Uterus (tissue), 4 donors: Measurements from ENCODE around the gene PRDX1. TPM values are rescaled to one million over a fixed set of nuclear protein-coding genes. Genes with fewer than 3 reads are reported as not detected.
A peak's percentile ranks its signal among the peaks of the same experiment; 100 is the strongest.
"Not testable (repeated sequence)": the region's sequence is repeated elsewhere in the genome, so short reads cannot be mapped to it uniquely, and the experiment has no call there.

Experiments
- DNase-seq, 2 donors: peaks; one replicate each; pipeline ENCODE4 v3.0.0-alpha.2; 2019 to 2020
- H3K27ac ChIP-seq, 2 donors: fragments of 200-600 bp; sonication (generic); 1 replicate in 1 of 2; 2 replicates in 1 of 2; pipeline ENCODE4 v1.5.1; 2016 to 2018
- H3K27me3 ChIP-seq, 2 donors: fragments of 200-600 bp; sonication (generic); one replicate each; pipeline ENCODE4 v1.5.1; 2018 to 2019; ENCODE audit warnings: control low read depth in 1 of 2
- H3K36me3 ChIP-seq, 2 donors: fragments of 200-600 bp; sonication (generic); one replicate each; pipeline ENCODE4 v1.5.1; 2019; ENCODE audit warnings: control low read depth in 1 of 2
- H3K4me1 ChIP-seq, 2 donors: fragments of 200-600 bp; sonication (generic); one replicate each; pipeline ENCODE4 v1.5.1; 2018 to 2019; ENCODE audit warnings: control low read depth in 1 of 2
- H3K4me3 ChIP-seq, 2 donors: fragments of 200-600 bp; sonication (generic); 1 replicate in 1 of 2; 2 replicates in 1 of 2; pipeline ENCODE4 v1.5.1; 2018 to 2019; ENCODE audit warnings: mild to moderate bottlenecking in 1 of 2
- H3K9me3 ChIP-seq, 2 donors: fragments of 200-600 bp; sonication (generic); one replicate each; pipeline ENCODE4 v1.5.1; 2019; ENCODE audit warnings: control low read depth in 1 of 2
- CTCF ChIP-seq, 4 experiments: fragments of 200-600 bp in 2 of 4; fragments of 450-650 bp in 2 of 4; sonication (generic) in 2 of 4; IDR thresholded peaks; one replicate each; pipeline ENCODE4 v1.5.1; 2016 to 2019; ENCODE audit warnings: antibody characterized with exemption in 4 of 4, mild to moderate bottlenecking in 2 of 4, moderate library complexity in 1 of 4
- POLR2A ChIP-seq, 2 donors: fragments of 450-650 bp; IDR thresholded peaks; one replicate each; pipeline ENCODE4 v1.6.1; 2016; ENCODE audit warnings: antibody characterized with exemption in 2 of 2, mild to moderate bottlenecking in 1 of 2, moderate library complexity in 1 of 2
- intact Hi-C: fragments of 100-400 bp; cut with DNase I; formaldehyde crosslinking; loops from one replicate; pipeline ENCODE4 v1.15.1; 2023; ENCODE audit warnings: low total_unique reads
- total RNA-seq, 4 donors: library from RNA; depleted of rRNA in 3 of 4; stranded (reverse); fragments of >200 nt in 3 of 4; gene quantifications; one replicate each; pipeline versions ENCODE4 v1.1.0 to v1.2.4, GENCODE V29; 2014 to 2023
- donor health status: DM: yes; HTN: yes; CAD: no.

The PRDX1 gene
- total RNA-seq, 4 donors from 2014 or later: 189 to 253 (median 202) TPM

GRCh38 chr1:45490121-45490625 lies 31.5 kb downstream of the PRDX1 start:
- H3K27me3 ChIP-seq: no peaks in the 10 kb centered on the region
- no peak for DNase-seq

GRCh38 chr1:45489379-45489778 lies 32.3 kb downstream of the PRDX1 start:
- H3K4me3 ChIP-seq, intact Hi-C loops, H3K4me1 ChIP-seq, H3K36me3 ChIP-seq, H3K27me3 ChIP-seq, H3K27ac ChIP-seq, H3K9me3 ChIP-seq, DNase-seq: not testable (repeated sequence)

More at GRCh38 chr1:45490121-45490625, 31.5 kb downstream of the PRDX1 start:
- H3K9me3 ChIP-seq: no peaks in the 10 kb centered on the region
- peak overlapping the region; percentile 79 to 80 for H3K27ac ChIP-seq
- no peaks in the 10 kb centered on the region for H3K36me3 ChIP-seq
- TF ChIP-seq POLR2A (IDR thresholded peaks at IDR 0.05) (no peak), CTCF (IDR thresholded peaks at IDR 0.05) (no peak)
- H3K4me3 ChIP-seq: peak overlapping the region; percentile 52 to 73
- H3K4me1 ChIP-seq: no peaks in the 10 kb centered on the region
- intact Hi-C loops: loop anchor here (10.0 kb wide), 1 partner anchor 145 kb away; the partner anchor contains the start of genes MUTYH and TOE1

GRCh38 chr1:45488666-45489377 lies 32.9 kb downstream of the PRDX1 start:
- Histone ChIP-seq H3K4me1 (no peaks in the 10 kb centered on the region), H3K27ac (no peak overlapping the region), H3K9me3 (no peaks in the 10 kb centered on the region), H3K36me3 (no peaks in the 10 kb centered on the region), H3K27me3 (no peaks in the 10 kb centered on the region), H3K4me3 (no peak overlapping the region)
- intact Hi-C loops: no loop called here
- no peak for DNase-seq
- TF ChIP-seq CTCF (IDR thresholded peaks at IDR 0.05) (no peak), POLR2A (IDR thresholded peaks at IDR 0.05) (no peak)

GRCh38 chr1:45485949-45486348 lies 35.7 kb downstream of the PRDX1 start:
- Histone ChIP-seq H3K4me3 (no peak overlapping the region), H3K4me1 (no peaks in the 10 kb centered on the region), H3K9me3 (no peaks in the 10 kb centered on the region), H3K36me3 (no peaks in the 10 kb centered on the region), H3K27ac (no peak overlapping the region), H3K27me3 (no peaks in the 10 kb centered on the region)
- DNase-seq: no peak
- TF ChIP-seq CTCF (IDR thresholded peaks at IDR 0.05) (no peak), POLR2A (IDR thresholded peaks at IDR 0.05) (no peak)
- intact Hi-C loops: no loop called here

- Histone ChIP-seq H3K4me3 (no peak overlapping the region), H3K27ac (no peak overlapping the region), H3K9me3 (no peaks in the 10 kb centered on the region), H3K27me3 (no peaks in the 10 kb centered on the region), H3K36me3 (no peaks in the 10 kb centered on the region), H3K4me1 (no peaks in the 10 kb centered on the region)
- intact Hi-C loops: no loop called here
- DNase-seq: no peak
- no peak for TF ChIP-seq POLR2A (IDR thresholded peaks at IDR 0.05)
- TF ChIP-seq CTCF (IDR thresholded peaks at IDR 0.05): no peak
Measured at GRCh38 chr1:45479039-45479748, 42.5 kb downstream of the PRDX1 start.
